Skeletal muscle tissue (tissue), 4 donors: ENCODE measurements around the gene FABP3. TPM values are rescaled to one million over a fixed set of nuclear protein-coding genes. Genes with fewer than 3 reads are reported as not detected.

ENCODE experiments used
- H3K27ac ChIP-seq: one replicate; pipeline ENCODE4 v1.7.0; 2013; ENCODE audit warnings: mild to moderate bottlenecking, low read depth, low read length, inconsistent platforms
- H3K27me3 ChIP-seq, 3 donors: one replicate each; pipeline ENCODE4 v1.7.0; 2013; ENCODE audit warnings: low read length in 3 of 3; ENCODE audit not compliant: control insufficient read depth in 3 of 3, insufficient read depth in 3 of 3
- H3K36me3 ChIP-seq, 3 donors: one replicate each; pipeline ENCODE4 v1.7.0; 2013; ENCODE audit warnings: low read length in 3 of 3; ENCODE audit not compliant: control insufficient read depth in 3 of 3, insufficient read depth in 3 of 3
- H3K4me1 ChIP-seq, 3 donors: one replicate each; pipeline ENCODE4 v1.7.0; 2013; ENCODE audit warnings: low read length in 3 of 3, mild to moderate bottlenecking in 3 of 3; ENCODE audit not compliant: control insufficient read depth in 3 of 3, insufficient read depth in 3 of 3
- H3K4me3 ChIP-seq, 3 donors: one replicate each; pipeline ENCODE4 v1.7.0; 2013; ENCODE audit warnings: low read length in 3 of 3
- H3K9ac ChIP-seq, 3 donors: one replicate each; pipeline ENCODE4 v1.7.0; 2013; ENCODE audit warnings: low read length in 3 of 3, mild to moderate bottlenecking in 3 of 3, moderate library complexity in 2 of 3, low read depth in 1 of 3
- H3K9me3 ChIP-seq, 3 donors: one replicate each; pipeline ENCODE4 v1.7.0; 2013; ENCODE audit warnings: low read length in 3 of 3; ENCODE audit not compliant: control insufficient read depth in 3 of 3
- total RNA-seq: library from RNA; depleted of rRNA; stranded (reverse); fragments of >200 nt; gene quantifications from one replicate; pipeline ENCODE4 v1.2.3, GENCODE V29; 2014
- donor health status: Osteomylitis.

FABP3 gene
- total RNA-seq, 1 donor from 2014 or later = 201 TPM

DNA sequence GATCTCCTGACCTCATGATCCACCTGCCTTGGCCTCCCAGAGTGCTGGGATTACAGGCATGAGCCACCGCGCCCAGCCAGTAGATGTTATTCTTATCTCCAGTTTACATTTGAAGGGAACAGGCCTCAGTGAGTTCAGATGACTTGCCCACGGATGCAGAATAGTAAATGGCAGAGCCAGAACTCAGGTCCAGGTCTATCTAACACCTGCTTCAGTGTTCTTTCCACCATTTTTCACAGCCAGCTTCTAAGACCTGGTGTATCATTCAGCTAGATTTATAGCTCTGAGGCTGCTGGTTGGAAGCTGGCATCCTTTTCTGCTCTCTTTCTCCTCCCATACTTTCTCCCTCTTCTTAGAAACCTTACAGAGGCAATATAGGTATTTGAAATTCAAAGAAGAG, 10.8 kb downstream of the FABP3 start:
- H3K27ac ChIP-seq = no peak overlapping the region
- peaks cover 34 to 42% (median 42%) of the 10 kb centered on the region in 3 donors for H3K36me3 ChIP-seq
- H3K4me1 ChIP-seq = peaks cover 20 to 29% (median 25%) of the 10 kb centered on the region in 3 donors
- no peaks in the 10 kb centered on the region for H3K9me3 ChIP-seq
- no peak overlapping the region for H3K4me3 ChIP-seq
- no peak overlapping the region for H3K9ac ChIP-seq
- no peaks in the 10 kb centered on the region for H3K27me3 ChIP-seq

DNA sequence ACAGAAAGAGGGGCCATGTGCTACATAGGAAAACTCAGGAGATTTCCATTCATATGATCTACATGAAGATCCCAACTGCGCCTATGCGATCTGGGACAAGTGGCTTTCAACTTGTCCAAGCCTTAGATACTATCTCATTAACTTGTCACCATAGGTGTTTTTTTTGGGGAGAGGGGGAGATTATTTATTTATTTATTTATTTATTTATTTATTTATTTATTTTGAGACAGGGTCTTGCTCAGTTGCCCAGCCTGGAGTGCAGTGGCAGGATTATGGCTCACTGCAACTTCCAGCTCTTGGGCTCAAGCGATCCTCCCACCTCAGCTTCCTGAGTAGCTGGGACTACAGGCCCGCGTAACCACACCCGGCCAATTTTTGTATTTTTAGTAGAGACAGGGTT, 11.3 kb downstream of the FABP3 start:
- no peak overlapping the region for H3K9ac ChIP-seq
- peaks cover 30 to 38% (median 38%) of the 10 kb centered on the region in 3 donors for H3K36me3 ChIP-seq
- no peak overlapping the region for H3K4me3 ChIP-seq
- H3K4me1 ChIP-seq = peaks cover 18 to 24% (median 20%) of the 10 kb centered on the region in 3 donors
- H3K27ac ChIP-seq = no peak overlapping the region
- H3K27me3 ChIP-seq = no peaks in the 10 kb centered on the region
- no peaks in the 10 kb centered on the region for H3K9me3 ChIP-seq

DNA sequence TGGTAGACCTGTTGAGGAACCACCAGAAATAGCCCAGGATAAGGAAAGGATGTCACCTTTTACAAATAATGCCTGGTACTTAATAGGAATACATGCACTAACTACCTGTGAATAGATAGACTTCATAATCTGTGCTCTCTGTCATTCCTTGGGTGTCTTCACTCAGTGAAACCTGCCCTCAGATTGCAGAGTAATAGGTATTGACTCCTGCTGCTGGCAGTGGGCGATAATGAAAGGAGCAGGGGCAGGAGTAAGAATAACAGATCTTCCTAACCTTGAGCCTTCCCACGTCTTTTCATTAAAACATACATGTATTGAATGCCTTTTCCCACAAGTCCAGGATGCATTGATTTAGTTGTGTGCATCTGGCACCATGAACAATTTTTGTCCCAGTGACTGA, 16.4 kb downstream of the FABP3 start:
- H3K9ac ChIP-seq = no peak overlapping the region
- no peaks in the 10 kb centered on the region for H3K27me3 ChIP-seq
- no peaks in the 10 kb centered on the region for H3K4me1 ChIP-seq
- H3K4me3 ChIP-seq = no peak overlapping the region
- no peaks in the 10 kb centered on the region for H3K9me3 ChIP-seq
- no peak overlapping the region for H3K27ac ChIP-seq
- H3K36me3 ChIP-seq = peaks cover 7 to 23% (median 13%) of the 10 kb centered on the region in 3 donors

DNA sequence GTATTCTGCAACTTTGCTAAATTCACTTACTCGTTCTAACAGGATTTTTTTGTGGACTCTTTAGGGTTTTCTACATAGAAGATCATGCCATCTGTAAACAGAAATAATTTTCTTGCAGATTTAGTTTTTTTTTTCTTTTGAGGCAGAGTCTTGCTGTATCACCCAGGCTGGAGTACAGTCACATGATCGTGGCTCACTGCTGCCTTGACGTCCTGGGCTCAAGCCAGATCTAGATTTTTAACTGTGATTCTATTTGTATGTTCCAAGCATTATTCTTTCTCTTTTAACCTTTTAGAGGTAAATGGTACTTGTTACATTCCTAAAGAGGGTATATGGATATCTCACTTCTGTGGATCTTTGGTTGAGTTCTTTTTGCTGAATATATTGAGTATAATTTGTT, 18.6 kb downstream of the FABP3 start:
- no peak overlapping the region for H3K9ac ChIP-seq
- peaks cover 3 to 26% (median 15%) of the 10 kb centered on the region in 3 donors for H3K36me3 ChIP-seq
- H3K27ac ChIP-seq = no peak overlapping the region
- no peak overlapping the region for H3K4me3 ChIP-seq
- no peaks in the 10 kb centered on the region for H3K9me3 ChIP-seq
- H3K4me1 ChIP-seq = no peaks in the 10 kb centered on the region
- no peaks in the 10 kb centered on the region for H3K27me3 ChIP-seq

DNA sequence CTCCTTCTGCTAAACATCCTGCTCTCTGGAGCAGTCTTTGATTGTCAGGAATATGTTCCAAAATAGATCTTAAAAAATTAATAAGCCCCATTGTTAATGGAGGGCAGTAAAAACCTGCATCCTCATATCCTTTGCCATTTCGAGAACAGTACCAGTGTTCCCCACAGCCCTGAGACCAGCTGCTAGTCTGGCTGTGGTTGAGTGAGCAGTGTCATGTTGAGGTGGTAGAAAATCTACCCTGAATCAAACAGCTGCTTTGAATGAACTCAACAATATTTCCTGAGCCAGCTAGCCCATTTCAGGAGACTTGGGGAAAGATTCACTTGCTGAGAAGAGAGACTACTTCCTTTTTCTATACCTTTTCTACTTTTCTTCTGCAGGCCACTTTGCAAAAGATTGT, 24.4 kb downstream of the FABP3 start:
- Histone ChIP-seq H3K9ac (no peak overlapping the region), H3K4me1 (peaks cover 0 to 5% (median 0%) of the 10 kb centered on the region in 3 donors), H3K36me3 (peaks cover 5 to 34% (median 22%) of the 10 kb centered on the region in 3 donors)

DNA sequence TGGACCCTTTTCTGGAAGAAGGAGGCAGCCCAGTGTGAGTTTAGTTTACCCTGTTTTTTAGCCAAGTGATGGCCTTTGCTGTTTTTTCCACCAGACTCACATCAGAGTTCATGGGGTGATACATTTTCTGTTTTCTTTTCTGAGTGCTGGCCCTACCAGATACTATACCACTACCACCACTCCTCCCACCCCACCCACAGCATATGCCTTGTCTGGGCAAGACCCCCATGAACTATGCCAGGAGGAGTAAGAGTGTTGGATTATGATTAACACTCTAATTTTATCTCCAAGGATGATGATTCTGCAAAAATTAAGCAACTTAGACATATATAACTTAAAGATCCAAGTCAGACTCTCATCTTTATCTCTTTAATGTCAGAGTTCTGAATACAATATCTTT, 26.1 kb downstream of the FABP3 start:
- Histone ChIP-seq H3K4me1 (peaks cover 0 to 5% (median 0%) of the 10 kb centered on the region in 3 donors), H3K27ac (no peak overlapping the region), H3K4me3 (no peak overlapping the region), H3K9ac (no peak overlapping the region), H3K36me3 (peaks cover 5 to 30% (median 22%) of the 10 kb centered on the region in 3 donors), H3K9me3 (no peaks in the 10 kb centered on the region), H3K27me3 (no peaks in the 10 kb centered on the region)

More for the DNA sequence above, 24.4 kb downstream of the FABP3 start:
- Histone ChIP-seq H3K9me3 (no peaks in the 10 kb centered on the region), H3K4me3 (no peak overlapping the region), H3K27me3 (no peaks in the 10 kb centered on the region), H3K27ac (no peak overlapping the region)

DNA sequence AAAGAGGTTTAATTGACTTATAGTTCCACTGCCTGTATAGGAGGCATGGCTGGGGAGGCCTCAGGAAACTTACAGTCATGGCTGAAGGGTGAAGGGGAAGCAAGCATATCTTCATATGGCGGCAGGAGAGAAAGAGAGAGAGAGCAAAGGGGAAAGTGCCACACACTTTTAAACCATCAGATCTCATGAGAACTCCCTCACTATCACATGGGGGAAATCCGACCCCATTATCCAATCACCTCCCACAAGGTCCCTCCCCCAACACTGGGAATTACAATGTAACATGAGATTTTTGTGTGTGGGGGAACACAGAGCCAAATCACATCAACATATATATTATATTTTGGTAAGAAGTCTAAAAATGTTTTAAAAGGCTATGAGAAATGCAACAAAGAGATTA, 27.2 kb downstream of the FABP3 start:
- H3K9ac ChIP-seq = no peak overlapping the region
- H3K27ac ChIP-seq = no peak overlapping the region
- no peaks in the 10 kb centered on the region for H3K27me3 ChIP-seq
- no peak overlapping the region for H3K4me3 ChIP-seq
- no peaks in the 10 kb centered on the region for H3K9me3 ChIP-seq
- peaks cover 2 to 26% (median 25%) of the 10 kb centered on the region in 3 donors for H3K36me3 ChIP-seq
- peaks cover 0 to 5% (median 0%) of the 10 kb centered on the region in 3 donors for H3K4me1 ChIP-seq

DNA sequence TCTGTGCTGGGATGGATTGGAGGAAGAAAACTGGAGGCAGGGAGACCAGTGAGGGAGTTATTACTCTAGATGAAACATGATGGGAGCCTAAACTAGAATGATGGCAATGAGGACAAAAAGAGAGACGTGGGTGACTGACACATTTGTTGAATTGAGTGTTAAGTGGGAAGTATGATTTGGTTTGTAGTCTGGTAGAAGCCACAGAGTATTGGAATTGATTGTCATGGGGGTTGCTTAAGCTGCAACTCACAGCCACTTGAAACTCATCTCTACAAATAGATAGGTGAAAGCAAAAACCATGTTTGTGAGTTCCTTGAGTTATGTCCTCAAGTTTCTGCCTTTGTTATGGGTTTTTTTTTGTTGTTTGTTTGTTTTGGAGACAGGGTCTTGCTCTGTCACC, 28.4 kb downstream of the FABP3 start:
- Histone ChIP-seq H3K4me3 (no peak overlapping the region), H3K4me1 (peaks cover 0 to 5% (median 0%) of the 10 kb centered on the region in 3 donors), H3K9me3 (no peaks in the 10 kb centered on the region), H3K27me3 (no peaks in the 10 kb centered on the region), H3K36me3 (peaks cover 2 to 24% (median 20%) of the 10 kb centered on the region in 3 donors), H3K9ac (no peak overlapping the region), H3K27ac (no peak overlapping the region)

DNA sequence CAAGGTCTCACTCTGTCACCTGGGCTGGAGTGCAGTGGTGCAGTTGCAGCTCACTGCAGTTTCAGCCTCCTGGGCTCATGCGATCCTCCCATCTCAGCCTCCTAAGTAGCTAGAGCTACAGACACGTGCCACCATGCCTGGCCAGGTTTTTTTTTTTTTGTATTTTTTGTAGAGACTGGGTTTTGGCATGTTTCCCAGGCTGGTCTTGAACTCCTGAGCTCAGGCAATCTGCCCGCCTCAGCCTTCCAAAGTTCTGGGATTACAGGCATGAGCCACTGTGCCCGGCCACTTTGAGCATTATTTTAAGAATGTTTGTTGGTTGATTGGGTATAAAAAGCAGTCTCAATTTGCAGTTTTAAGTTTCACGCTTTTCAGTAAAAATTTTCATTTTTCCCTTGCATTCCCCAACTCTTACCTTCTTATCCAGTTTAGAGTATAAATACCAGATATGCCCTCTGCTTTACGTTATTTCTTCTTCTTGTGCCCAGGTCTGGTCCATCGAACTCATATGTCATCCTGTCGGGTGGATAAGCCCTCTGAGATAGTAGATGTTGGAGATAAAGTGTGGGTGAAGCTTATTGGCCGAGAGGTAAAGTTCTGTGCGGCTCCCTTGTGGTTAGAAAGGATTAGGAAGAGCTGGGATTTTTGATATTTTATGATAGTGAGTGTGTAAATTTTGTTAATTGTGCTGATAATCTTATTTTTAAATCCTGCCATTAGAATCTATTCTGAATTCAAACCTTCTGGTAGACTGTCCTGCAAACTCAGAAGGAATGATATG, 36.0 kb downstream of the FABP3 start:
- no peak overlapping the region for H3K4me3 ChIP-seq
- H3K9ac ChIP-seq = no peak overlapping the region
- no peaks in the 10 kb centered on the region for H3K4me1 ChIP-seq
- H3K27ac ChIP-seq = no peak overlapping the region
- no peaks in the 10 kb centered on the region for H3K9me3 ChIP-seq
- peaks cover 0 to 16% (median 8%) of the 10 kb centered on the region in 3 donors for H3K36me3 ChIP-seq
- H3K27me3 ChIP-seq = no peaks in the 10 kb centered on the region

DNA sequence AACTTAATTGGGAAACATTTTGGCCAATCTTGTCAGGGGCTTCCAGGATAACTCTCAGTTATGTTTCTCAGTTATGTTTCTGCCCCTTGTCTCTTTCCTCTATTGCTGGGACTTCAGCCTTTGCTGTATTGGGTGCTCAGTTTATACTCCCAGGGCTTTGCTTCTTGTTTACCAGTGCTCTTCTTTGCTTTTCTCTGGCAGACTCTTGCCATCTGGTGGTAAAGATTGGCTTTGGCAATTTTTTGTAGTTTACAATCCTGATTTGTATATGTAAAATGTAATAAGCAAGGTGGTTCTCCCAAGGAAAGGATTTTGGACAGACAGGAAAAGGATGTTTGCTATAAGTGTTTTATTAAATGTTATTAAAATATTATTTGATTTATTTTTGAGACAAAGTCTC, 37.9 kb downstream of the FABP3 start:
- Histone ChIP-seq H3K9ac (no peak overlapping the region), H3K27ac (no peak overlapping the region), H3K4me1 (no peaks in the 10 kb centered on the region), H3K4me3 (no peak overlapping the region), H3K27me3 (no peaks in the 10 kb centered on the region), H3K36me3 (peaks cover 0 to 11% (median 8%) of the 10 kb centered on the region in 3 donors), H3K9me3 (no peaks in the 10 kb centered on the region)
